Measurements from ENCODE around the gene UCN2.

GRCh38 chr3:48564022-48564421 is 441 bp upstream of the UCN2 start:
- TF ChIP-seq, protein P1, sequence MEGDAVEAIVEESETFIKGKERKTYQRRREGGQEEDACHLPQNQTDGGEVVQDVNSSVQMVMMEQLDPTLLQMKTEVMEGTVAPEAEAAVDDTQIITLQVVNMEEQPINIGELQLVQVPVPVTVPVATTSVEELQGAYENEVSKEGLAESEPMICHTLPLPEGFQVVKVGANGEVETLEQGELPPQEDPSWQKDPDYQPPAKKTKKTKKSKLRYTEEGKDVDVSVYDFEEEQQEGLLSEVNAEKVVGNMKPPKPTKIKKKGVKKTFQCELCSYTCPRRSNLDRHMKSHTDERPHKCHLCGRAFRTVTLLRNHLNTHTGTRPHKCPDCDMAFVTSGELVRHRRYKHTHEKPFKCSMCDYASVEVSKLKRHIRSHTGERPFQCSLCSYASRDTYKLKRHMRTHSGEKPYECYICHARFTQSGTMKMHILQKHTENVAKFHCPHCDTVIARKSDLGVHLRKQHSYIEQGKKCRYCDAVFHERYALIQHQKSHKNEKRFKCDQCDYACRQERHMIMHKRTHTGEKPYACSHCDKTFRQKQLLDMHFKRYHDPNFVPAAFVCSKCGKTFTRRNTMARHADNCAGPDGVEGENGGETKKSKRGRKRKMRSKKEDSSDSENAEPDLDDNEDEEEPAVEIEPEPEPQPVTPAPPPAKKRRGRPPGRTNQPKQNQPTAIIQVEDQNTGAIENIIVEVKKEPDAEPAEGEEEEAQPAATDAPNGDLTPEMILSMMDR (conservative IDR thresholded peaks at IDR 0.05; ENCODE audit: low read length), result no peak
- no peak for TF ChIP-seq EZH2phosphoT487 (IDR thresholded peaks at IDR 0.05; ENCODE audit: borderline replicate concordance, low read depth, low read length)

Data from OCI-LY7 (cell line).